ENCODE results near the gene TMPRSS6. TPM values are rescaled to one million over a fixed set of nuclear protein-coding genes. Genes with fewer than 3 reads are reported as not detected.
"Not testable (repeated sequence)": the region's sequence is repeated elsewhere in the genome, so short reads cannot be mapped to it uniquely, and the experiment has no call there.

TMPRSS6 gene
- total RNA-seq, 1 donor from 2014 or later = not detected

- no peak for DNase-seq (ENCODE audit: low spot score)
- intact Hi-C loops (cut with DNase I) = loop anchor here (5.0 kb wide), 1 partner anchor 208 kb away; no protein-coding TSS in a partner anchor
- no peak for ATAC-seq
Observed at GRCh38 chr22:37075046-37075445, 34.5 kb downstream of the TMPRSS6 start.

GRCh38 chr22:37074537-37074936 lies 35.0 kb downstream of the TMPRSS6 start:
- intact Hi-C loops (cut with DNase I) = no loop called here
- DNase-seq (ENCODE audit: low spot score) (no peak), ATAC-seq (no peak)

- DNase-seq (ENCODE audit: low spot score) (no peak), ATAC-seq (no peak)
- intact Hi-C loops (cut with DNase I) = no loop called here
Observed at GRCh38 chr22:37072673-37073072, 36.8 kb downstream of the TMPRSS6 start.

GRCh38 chr22:37071850-37072592 lies 37.5 kb downstream of the TMPRSS6 start:
- ATAC-seq; DNase-seq (ENCODE audit: low spot score); intact Hi-C loops (cut with DNase I): not testable (repeated sequence)

GRCh38 chr22:37070744-37071143 lies 38.8 kb downstream of the TMPRSS6 start:
- DNase-seq (ENCODE audit: low spot score) (no peak), ATAC-seq (no peak)
- intact Hi-C loops (cut with DNase I) = no loop called here

GRCh38 chr22:37070334-37070733 lies 39.2 kb downstream of the TMPRSS6 start:
- no peak for DNase-seq (ENCODE audit: low spot score)
- ATAC-seq = no peak
- intact Hi-C loops (cut with DNase I) = no loop called here

GRCh38 chr22:37069719-37070118 lies 39.8 kb downstream of the TMPRSS6 start:
- intact Hi-C loops (cut with DNase I) = no loop called here
- DNase-seq (ENCODE audit: low spot score) = no peak
- no peak for ATAC-seq

GRCh38 chr22:37069319-37069718 lies 40.2 kb downstream of the TMPRSS6 start:
- DNase-seq (ENCODE audit: low spot score) = no peak
- intact Hi-C loops (cut with DNase I) = no loop called here
- ATAC-seq = no peak

- intact Hi-C loops (cut with DNase I) = no loop called here
- no peak for ATAC-seq
- DNase-seq (ENCODE audit: low spot score) = no peak
Observed at GRCh38 chr22:37068859-37069258, 40.7 kb downstream of the TMPRSS6 start.

GRCh38 chr22:37067428-37067827 lies 42.1 kb downstream of the TMPRSS6 start:
- intact Hi-C loops (cut with DNase I) = no loop called here
- DNase-seq (ENCODE audit: low spot score) (no peak), ATAC-seq (no peak)

- no peak for DNase-seq (ENCODE audit: low spot score)
- intact Hi-C loops (cut with DNase I) = no loop called here
- no peak for ATAC-seq
Observed at GRCh38 chr22:37065961-37066360, 43.6 kb downstream of the TMPRSS6 start.

GRCh38 chr22:37065180-37065579 lies 44.3 kb downstream of the TMPRSS6 start:
- intact Hi-C loops (cut with DNase I) = no loop called here
- DNase-seq (ENCODE audit: low spot score) (no peak), ATAC-seq (no peak)

- DNase-seq (ENCODE audit: low spot score) = no peak
- ATAC-seq = no peak
- intact Hi-C loops (cut with DNase I) = no loop called here
Observed at GRCh38 chr22:37064553-37064952, 45.0 kb downstream of the TMPRSS6 start.

- ATAC-seq (no peak), DNase-seq (ENCODE audit: low spot score) (no peak)
- intact Hi-C loops (cut with DNase I) = no loop called here
Observed at GRCh38 chr22:37063431-37064420, 45.8 kb downstream of the TMPRSS6 start.

- DNase-seq (ENCODE audit: low spot score) (no peak), ATAC-seq (no peak)
- intact Hi-C loops (cut with DNase I) = no loop called here
Observed at GRCh38 chr22:37062702-37063381, 46.7 kb downstream of the TMPRSS6 start.

GRCh38 chr22:37062376-37062675 lies 47.2 kb downstream of the TMPRSS6 start:
- intact Hi-C loops (cut with DNase I) = no loop called here
- ATAC-seq = no peak
- DNase-seq (ENCODE audit: low spot score) = no peak

GRCh38 chr22:37061611-37062375 lies 47.7 kb downstream of the TMPRSS6 start:
- ATAC-seq (no peak), DNase-seq (ENCODE audit: low spot score) (no peak)
- intact Hi-C loops (cut with DNase I) = no loop called here

- ATAC-seq = no peak
- DNase-seq (ENCODE audit: low spot score) = no peak
- intact Hi-C loops (cut with DNase I) = no loop called here
Observed at GRCh38 chr22:37060801-37061610, 48.5 kb downstream of the TMPRSS6 start.

Measured in sciatic nerve (tissue), 2 donors.